ENCODE measurements around the gene MPRIP.

The MPRIP gene

GRCh38 chr17:17103160-17103559 lies 60.9 kb downstream of the MPRIP start:
- H3K4me3 ChIP-seq (ENCODE audit: control insufficient read depth, low read depth, low read length) = no peak overlapping the region
- DNase-seq (ENCODE audit: low read depth) = no peak
- TF ChIP-seq CTCF (conservative IDR thresholded peaks at IDR 0.05; ENCODE audit: control insufficient read depth, insufficient read depth, low read depth, low read length) = no peak

- no peak for DNase-seq (ENCODE audit: low read depth)
- H3K4me3 ChIP-seq (ENCODE audit: control insufficient read depth, low read depth, low read length) = no peak overlapping the region
- no peak for TF ChIP-seq CTCF (conservative IDR thresholded peaks at IDR 0.05; ENCODE audit: control insufficient read depth, insufficient read depth, low read depth, low read length)
Observed at GRCh38 chr17:17104036-17104435, 61.8 kb downstream of the MPRIP start.

- DNase-seq (ENCODE audit: low read depth) = no peak
- TF ChIP-seq CTCF (conservative IDR thresholded peaks at IDR 0.05; ENCODE audit: control insufficient read depth, insufficient read depth, low read depth, low read length) = no peak
- no peak overlapping the region for H3K4me3 ChIP-seq (ENCODE audit: control insufficient read depth, low read depth, low read length)
Observed at GRCh38 chr17:17104494-17104893, 62.2 kb downstream of the MPRIP start.

DNA sequence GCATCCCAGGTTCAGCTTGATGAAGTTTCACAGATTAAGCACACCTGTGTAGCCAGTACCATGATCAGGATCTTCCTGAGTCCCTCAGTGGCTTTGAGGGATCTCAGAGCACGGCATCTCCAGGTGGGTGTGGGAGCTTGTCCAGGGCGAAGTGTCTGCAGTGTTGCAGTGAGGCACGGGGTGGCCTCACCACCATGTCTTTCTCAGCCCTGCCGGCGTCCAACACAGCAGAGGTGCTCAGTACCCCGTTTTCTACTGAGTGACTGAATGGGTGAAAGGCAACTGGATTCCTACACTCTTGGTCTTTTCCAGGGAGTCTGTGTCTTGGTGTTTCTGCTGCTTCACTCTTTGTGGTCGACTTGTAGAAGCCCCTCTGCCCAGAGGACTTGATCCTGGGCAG lies 63.7 kb downstream of the MPRIP start:
- no peak for TF ChIP-seq CTCF (conservative IDR thresholded peaks at IDR 0.05; ENCODE audit: control insufficient read depth, insufficient read depth, low read depth, low read length)
- no peak for DNase-seq (ENCODE audit: low read depth)
- H3K4me3 ChIP-seq (ENCODE audit: control insufficient read depth, low read depth, low read length) = no peak overlapping the region

DNA sequence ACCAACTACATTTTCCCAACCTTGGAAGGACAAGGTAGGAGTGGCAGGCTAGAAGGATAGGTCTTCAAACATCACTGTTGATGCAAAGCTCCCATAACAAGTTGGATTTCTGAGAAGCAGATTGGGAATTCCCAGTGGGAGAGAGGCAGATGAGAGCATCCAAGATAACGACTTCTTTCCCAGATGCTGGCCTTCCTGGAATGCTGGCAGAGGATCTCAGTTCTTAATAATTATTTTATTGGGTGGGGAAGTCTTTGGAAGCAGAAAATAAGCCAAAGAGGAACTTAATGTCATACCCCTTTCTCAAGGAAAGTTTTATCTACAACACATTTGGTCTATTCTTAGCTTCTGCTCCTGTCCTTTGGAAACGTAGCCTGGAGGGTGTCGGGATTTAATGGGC lies 64.5 kb downstream of the MPRIP start:
- no peak for TF ChIP-seq CTCF (conservative IDR thresholded peaks at IDR 0.05; ENCODE audit: control insufficient read depth, insufficient read depth, low read depth, low read length)
- no peak for DNase-seq (ENCODE audit: low read depth)
- H3K4me3 ChIP-seq (ENCODE audit: control insufficient read depth, low read depth, low read length) = no peak overlapping the region

GRCh38 chr17:17107281-17107680 lies 65.0 kb downstream of the MPRIP start:
- no peak for TF ChIP-seq CTCF (conservative IDR thresholded peaks at IDR 0.05; ENCODE audit: control insufficient read depth, insufficient read depth, low read depth, low read length)
- no peak overlapping the region for H3K4me3 ChIP-seq (ENCODE audit: control insufficient read depth, low read depth, low read length)
- no peak for DNase-seq (ENCODE audit: low read depth)

DNA sequence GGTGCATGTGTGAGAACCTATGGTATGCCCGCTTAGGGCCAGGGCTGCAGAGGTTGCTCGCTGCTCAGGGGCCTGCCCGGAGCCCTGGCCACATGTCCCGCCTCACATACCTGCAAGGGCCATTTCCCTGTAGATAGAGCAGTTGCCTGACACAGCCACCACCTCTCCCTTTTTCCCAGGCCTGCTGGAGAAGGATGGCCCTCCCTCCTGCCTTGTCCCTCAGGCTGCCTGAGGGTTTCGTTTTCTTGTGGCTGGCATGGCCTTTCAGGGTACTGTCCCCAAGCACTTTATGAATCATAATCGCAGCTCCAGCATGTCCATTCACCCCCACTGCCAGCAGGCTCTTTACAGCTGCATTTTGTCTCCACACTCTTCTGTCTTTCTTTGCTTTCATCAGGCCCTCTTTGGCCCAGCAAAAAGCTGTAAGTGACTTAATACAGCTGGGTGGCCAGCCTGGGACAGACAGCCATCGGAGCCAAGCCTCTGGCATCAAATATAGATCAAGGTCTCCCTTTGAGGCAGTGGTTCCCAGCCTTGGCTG lies 65.7 kb downstream of the MPRIP start:
- no peak overlapping the region for H3K4me3 ChIP-seq (ENCODE audit: control insufficient read depth, low read depth, low read length)
- no peak for DNase-seq (ENCODE audit: low read depth)
- TF ChIP-seq CTCF (conservative IDR thresholded peaks at IDR 0.05; ENCODE audit: control insufficient read depth, insufficient read depth, low read depth, low read length) = no peak
